NCI-H146 treated with DMSO at 0.1 percent for 48 hours (cell line): ENCODE data around the gene S100A3.

Experiments
- DNase-seq: peaks from one replicate; lab custom pipeline; 2025; ENCODE audit not compliant: unreplicated experiment; lab: John Stamatoyannopoulos, UW

The S100A3 gene

GRCh38 chr1:153549741-153550397 is 811 bp upstream of the S100A3 start:
- DNase-seq: no peak

DNA sequence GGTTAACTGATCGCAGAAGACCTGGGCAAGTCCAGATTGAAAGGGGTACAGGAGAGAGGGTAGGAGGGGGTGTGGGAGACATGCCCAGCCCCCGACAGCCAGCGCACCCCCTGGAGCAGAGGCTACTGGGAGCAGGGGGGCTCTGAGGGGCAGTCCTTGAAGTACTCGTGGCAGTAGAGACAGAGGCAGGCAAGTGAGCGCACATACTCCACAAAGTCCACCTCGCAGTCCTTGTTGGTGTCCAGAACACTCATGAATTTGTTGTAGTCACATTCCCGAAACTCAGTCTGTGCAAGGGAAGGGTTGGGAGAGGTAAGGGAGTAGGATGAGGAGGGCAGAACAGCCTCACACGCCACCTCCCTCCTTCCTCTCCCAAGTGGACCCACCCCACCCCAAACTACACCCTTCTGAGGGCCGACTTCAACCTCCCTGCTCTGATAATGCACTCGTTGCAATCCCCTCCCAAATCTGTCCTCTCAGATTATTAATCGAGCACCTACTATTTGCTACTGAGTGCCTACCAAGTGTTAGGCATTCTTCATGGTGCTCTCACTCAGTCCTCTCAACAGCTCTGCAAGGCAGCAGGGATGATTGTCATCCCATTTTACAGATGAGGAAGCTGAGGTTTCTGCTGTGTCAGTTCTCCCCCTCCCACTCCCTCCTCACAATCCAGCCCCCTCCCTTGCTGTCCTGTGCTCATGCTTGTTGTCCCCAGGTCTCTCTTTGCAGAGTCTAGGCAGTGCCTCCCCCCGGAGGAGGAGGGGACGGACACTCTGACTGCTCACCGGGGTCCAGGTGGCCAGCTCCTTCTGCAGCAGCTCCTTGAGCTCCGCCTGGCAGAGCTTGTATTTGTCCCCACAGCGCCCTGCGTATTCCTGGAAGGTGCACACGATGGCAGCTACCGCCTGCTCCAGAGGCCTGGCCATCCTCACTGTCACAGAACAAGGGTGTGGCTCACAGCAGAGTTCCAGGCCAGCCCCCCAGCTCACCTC is 1.2 kb downstream of the S100A3 start:
- DNase-seq: no peak

DNA sequence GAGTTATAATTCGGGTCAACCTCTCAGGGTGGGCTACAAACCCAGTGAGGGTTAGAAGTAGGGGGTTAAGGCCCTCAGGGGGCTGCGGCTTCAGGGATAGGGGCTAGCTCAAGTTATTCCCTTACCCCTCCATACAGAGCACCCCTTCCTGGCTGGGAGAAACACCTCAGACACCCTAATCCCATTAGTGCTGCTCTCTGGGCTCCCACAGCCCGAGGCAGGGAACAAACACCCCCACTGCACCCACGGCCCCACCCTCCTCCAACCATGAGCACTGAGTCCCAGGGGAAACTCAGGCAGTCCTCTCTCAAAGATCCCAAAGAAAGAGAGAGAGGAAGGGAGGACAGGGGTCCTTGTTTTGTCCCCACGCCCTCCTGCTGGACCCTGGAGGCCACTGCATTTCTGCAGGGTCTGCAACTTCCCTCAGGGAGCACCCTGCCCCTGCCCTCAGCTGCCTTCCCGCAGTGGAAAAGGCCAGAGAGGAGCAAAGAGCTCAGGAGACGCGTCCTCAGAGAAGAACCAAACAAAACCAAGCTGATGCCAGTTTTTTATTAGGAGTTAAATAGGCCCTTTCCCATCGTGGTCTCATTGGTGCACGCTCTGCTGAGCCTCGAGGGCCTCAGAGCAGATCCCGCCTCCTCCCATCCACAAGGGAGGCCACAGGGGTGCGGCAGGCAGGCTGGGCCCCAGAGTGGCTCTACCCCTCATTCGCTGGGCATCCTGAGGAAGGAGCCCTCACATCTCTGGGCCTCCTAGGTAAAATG is 2.1 kb downstream of the S100A3 start:
- DNase-seq: no peak

DNA sequence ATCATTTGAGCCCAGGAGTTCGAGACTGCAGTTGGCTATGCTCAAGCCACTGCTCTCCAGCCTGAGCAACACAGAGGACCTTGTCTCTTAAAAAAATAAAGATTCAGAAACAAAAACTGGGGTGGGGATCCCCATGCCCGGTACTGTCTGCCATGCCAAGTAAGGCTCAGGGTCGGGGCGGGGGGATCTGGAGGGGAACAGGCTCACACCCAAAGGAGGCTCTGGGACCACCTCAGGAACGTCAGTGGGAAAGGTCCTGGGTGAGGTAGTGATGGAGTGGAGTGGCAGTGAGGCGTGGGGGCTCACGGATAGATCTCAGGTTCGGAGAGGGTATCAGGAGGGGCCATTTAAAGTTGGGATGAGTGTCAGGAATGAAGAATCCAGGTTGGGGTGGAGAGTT is 2.7 kb downstream of the S100A3 start:
- no peak for DNase-seq

DNA sequence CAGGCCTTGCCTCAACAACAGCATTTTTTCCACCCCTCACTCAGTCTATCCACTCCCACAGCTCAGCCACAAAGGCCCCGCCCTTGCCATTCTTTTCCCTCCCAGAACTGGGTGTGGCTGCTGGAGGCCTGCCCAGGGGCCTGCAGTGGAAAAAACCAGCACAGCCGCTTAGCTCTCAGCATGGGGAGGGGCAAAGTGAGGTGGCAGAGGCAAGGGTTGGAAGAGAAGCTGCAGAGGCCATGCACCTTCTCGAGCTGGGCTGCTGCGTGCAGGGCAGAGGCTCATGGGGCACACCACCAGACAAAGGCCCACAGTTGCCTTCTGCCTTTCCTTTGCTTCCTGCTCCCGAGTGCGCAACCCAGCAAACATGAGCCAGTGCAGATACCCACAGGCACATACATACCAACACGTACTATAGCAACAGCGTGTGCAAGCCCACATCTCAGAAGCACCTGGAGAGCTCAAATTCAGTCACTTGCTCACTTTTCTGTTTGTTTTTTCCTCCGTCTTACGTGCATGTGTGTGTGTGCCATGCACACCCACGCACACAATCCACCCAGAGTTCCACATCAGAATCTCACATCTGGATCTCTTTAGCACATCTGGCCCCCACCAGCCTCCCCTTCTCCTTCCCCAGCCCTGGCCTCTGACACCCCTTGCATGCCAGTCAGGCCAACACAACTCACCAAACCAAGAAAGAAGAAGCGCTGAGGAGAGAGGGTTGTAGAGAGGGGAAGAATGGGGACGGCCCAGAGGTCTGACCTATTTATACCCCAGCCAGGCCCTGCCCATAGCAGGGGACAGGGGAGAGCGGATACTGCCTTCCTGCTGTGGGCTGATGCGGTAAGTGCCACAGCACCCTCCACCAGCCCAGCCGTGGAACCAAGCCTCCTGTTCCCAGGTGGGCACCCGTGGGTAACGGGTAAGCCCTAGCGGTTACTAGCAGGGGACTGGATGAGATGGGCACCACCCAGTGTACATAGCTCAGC is 3.7 kb downstream of the S100A3 start, which contains the start of gene S100A4:
S100A4 (minus strand) TSS at position 740 of the 989 bp plus-strand sequence. CDS start 1,012 bp downstream, outside the sequence.
- DNase-seq: peak; percentile 68

- DNase-seq: no peak
Measured at GRCh38 chr1:153544453-153545066, 4.5 kb downstream of the S100A3 start.

- DNase-seq: no peak
Measured at GRCh38 chr1:153543736-153544135, 5.3 kb downstream of the S100A3 start.

DNA sequence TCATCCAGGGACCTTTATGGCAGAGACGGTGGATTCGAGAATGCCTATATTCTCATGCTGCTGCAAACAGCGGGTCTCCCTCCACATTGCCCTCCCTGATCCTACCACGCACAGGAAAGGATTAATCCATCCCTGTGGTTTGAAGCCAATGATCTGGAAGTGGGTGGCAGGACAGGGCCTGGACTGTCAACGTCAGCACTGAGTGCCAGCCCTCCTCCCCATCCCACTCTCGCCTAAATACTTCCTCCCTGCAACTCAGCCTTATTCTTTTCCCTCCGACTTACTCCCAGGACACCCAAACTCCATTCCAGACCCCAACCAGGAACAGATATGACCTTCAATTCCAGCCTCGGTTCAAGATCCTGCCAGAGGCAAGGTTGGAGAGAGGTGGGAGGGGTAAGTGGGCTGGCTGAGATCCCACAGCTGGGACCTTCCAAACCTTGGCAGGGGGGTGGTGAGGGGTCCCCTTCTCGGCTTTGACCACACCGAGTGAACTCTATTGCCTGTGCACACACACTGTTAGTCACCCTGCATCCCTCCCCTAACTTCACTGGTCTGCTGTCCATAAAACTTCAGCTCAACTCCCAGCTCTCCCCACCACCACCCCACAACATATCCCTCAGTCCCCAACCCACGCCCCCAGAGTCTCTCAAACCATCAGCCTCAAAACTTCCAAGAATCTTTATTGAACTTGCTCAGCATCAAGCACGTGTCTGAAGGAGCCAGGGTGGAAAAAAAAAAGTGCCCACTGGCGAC is 5.9 kb downstream of the S100A3 start:
- no peak for DNase-seq

DNA sequence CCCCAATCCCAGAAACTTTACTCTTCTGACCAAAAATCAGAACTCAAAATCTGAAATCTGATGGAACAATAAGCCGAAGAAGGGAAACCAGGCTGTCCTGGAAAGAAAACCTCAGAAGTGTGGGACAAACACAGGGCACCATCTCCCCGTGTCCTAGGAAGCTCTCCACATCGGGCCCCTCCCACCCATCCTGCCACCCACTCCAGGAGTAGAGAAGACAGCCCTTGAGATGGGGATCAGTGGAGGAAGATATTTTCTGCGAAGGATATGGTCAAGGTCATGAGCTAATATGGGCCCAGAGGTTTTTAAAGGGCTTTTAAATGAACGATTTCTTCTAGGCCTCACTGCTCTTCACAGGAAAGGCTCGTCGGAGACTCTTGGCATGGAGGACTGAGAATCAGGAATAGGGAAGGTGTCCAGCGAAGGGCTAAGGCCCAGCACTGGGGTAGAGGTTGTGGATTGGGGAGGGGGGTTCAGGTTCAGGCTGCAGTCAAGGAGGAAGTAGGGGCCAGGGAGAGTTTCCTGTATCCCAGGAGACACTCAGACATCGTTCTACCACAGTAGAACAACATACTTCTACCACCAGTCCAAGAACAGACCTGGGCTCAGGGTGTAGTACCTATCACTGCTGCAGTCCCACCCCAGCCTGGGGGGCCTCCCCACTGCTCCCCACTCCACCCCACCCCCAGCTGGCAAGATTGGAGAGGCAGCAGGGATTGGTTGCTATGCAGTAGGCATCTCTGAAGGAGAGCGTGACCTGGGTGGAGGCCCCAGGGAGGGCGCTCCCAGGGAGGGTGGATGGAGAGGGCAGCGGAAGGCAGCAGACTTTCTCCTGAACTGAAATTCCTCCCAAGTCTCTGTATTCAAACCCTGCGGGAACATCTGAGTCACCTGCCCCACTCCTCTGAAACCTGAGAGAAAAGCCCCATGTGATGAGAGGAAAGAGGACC is 7.1 kb downstream of the S100A3 start:
- no peak for DNase-seq

GRCh38 chr1:153540394-153541361 is 8.4 kb downstream of the S100A3 start, which contains the start of gene S100A5:
Gene S100A5 (minus strand): TSS chr1:153540934. CDS start chr1:153540191, 743 bp downstream.
- DNase-seq: no peak

DNA sequence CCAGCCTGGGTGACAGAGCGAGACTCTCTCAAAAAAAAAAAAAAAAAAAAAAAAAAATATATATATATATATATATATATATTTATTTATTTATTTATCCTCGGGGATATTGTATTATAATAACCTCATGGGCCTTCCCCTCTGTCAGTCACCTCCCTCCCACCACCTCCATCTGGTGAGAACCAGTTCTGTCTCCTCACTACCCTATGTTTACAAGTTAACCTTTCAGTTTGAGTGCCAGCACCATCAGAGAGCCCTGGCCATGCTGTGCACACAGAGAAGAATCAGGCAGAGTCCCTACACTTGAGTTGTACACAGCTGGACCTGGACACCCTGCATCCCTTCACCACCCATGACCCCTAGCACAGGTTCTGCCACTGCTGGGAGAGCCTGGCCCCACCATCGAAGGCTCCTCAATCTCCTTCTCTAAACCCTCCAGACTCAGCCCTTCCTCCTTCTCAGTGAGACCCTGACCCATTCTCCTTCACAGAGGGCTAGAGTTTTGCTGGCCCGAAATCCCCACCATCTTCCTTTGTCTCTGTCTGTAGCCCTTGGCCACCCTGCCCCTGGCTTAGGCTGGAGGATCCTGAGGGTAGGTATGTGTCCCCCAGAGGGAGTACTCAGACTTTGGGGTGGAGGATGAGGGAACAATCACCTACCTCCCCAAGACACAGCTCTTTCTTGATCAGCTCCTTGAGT is 9.5 kb downstream of the S100A3 start:
- no peak for DNase-seq

- peak; percentile 22 for DNase-seq
Measured at GRCh38 chr1:153538315-153538821, 10.7 kb downstream of the S100A3 start.

DNA sequence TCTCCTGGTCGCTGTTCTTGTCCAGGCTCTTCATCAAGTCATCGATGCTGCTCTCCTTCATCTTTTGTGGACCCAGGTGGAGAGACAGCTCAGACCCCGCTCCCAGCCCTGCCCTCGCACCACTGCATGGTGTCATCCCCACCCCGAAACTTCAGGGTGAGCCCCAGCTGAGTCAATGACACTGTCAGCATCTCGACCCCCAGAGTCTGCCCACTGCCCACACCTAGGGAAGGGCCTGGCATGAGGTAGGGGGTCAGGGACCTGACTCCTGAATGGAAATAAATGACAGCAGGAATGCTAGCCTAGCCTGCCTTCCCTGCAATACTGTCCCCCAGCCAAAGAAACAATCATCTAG is 11.7 kb downstream of the S100A3 start:
- no peak for DNase-seq

DNA sequence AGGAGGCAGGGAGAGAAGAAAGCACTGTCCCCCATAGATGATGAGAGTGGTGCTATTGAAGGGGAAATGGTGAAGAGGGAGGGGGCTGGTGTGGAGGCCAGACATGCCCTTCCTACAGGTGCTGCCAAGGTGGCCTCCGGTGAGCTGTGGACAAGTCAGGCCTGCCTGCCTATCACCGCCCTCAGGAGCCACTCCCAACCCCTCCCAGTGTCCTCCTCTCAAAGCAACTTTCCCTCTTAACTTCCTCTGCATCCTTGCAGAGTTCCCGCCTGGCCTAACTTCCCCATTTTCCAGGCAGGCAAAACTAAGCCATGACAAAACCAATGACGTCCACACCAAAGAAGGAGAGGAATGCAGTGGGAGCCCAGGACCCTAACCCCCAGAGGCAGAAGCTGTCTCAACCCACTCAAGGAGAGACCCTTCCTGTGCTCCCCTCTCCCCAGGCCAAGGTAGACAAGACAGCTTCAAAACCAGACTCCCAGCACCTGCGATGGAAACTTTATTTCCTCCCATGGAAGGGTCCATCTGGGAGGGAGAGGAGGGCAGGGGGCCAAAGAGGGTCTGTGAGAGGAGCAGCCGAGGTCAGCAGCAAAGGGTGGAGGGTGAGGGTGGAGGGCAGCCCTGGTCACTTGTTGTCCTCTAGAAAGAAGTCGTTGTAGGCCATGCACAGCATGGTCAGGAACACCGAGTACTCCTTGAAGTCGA is 12.2 kb downstream of the S100A3 start:
- no peak for DNase-seq

- DNase-seq: peak; percentile 70
Measured at GRCh38 chr1:153536012-153536670, 12.9 kb downstream of the S100A3 start.
